Gastrocnemius medialis (tissue), 4 donors: Measurements from ENCODE around the gene UBA1. TPM values are rescaled to one million over a fixed set of nuclear protein-coding genes. Genes with fewer than 3 reads are reported as not detected.

ENCODE experiments used
- ATAC-seq, 2 donors: fragments of 150-250 bp; one replicate each; pipeline ENCODE4 v1.9.1; 2016
- DNase-seq, 2 donors: peaks; one replicate each; pipeline ENCODE4 v3.0.0-alpha.2; 2019
- H3K27ac ChIP-seq, 4 donors: fragments of 200-600 bp; sonication (generic); 1 replicate in 1 of 4; 2 replicates in 3 of 4; pipeline ENCODE4 v1.5.1; 2016 to 2018; ENCODE audit warnings: mild to moderate bottlenecking in 2 of 4, moderate library complexity in 1 of 4
- H3K27me3 ChIP-seq, 3 donors: fragments of 200-600 bp; sonication (generic) in 2 of 3; 1 replicate in 1 of 3; 2 replicates in 2 of 3; pipeline versions ENCODE4 v1.5.1 to v1.6.0; 2016 to 2019; ENCODE audit warnings: mild to moderate bottlenecking in 1 of 3, moderate library complexity in 1 of 3
- H3K36me3 ChIP-seq, 2 donors: fragments of 200-600 bp; sonication (generic) in 1 of 2; one replicate each; pipeline ENCODE4 v1.5.1; 2017 to 2018
- H3K4me1 ChIP-seq, 2 donors: fragments of 200-600 bp; sonication (generic) in 1 of 2; one replicate each; pipeline ENCODE4 v1.5.1; 2016 to 2017; ENCODE audit warnings: mild to moderate bottlenecking in 2 of 2
- H3K4me3 ChIP-seq, 4 donors: fragments of 200-600 bp; sonication (generic) in 3 of 4; 1 replicate in 1 of 4; 2 replicates in 3 of 4; pipeline ENCODE4 v1.5.1; 2016 to 2019; ENCODE audit warnings: mild to moderate bottlenecking in 2 of 4
- H3K9me3 ChIP-seq, 3 donors: fragments of 200-600 bp; sonication (generic) in 2 of 3; 1 replicate in 1 of 3; 2 replicates in 2 of 3; pipeline ENCODE4 v1.5.1; 2016 to 2019
- POLR2A ChIP-seq, 2 donors: fragments of 450-650 bp; IDR thresholded peaks; one replicate each; pipeline ENCODE4 v1.6.1; 2017; ENCODE audit warnings: antibody characterized with exemption in 2 of 2, mild to moderate bottlenecking in 2 of 2, moderate library complexity in 2 of 2
- in situ Hi-C, 4 donors: fragments of 200-750 bp; cut with MboI; loops; one replicate each; pipeline versions ENCODE4 v1.15.0 to v1.8.0; 2017; ENCODE audit warnings: low sequenced_read_pairs in 4 of 4
- intact Hi-C: fragments of 100-400 bp; cut with DNase I; formaldehyde crosslinking; loops from one replicate; pipeline ENCODE4 v1.15.1; 2023; ENCODE audit warnings: low total_unique reads
- total RNA-seq, 4 donors: library from RNA; depleted of rRNA; stranded (reverse); fragments of >200 nt; gene quantifications; one replicate each; pipeline versions ENCODE4 v1.1.0 to v1.2.3, GENCODE V29; 2016
- TF ChIP-seq, protein P1 (sequence below), 5 experiments: fragments of 450-650 bp in 3 of 5; fragments of 200-600 bp in 2 of 5; sonication (generic) in 2 of 5; IDR thresholded peaks in 4 of 5; conservative IDR thresholded peaks in 1 of 5; 1 replicate in 4 of 5; 2 replicates in 1 of 5; pipeline ENCODE4 v1.5.1; 2016 to 2019; ENCODE audit warnings: antibody characterized with exemption in 5 of 5, mild to moderate bottlenecking in 3 of 5, moderate library complexity in 3 of 5

Gene UBA1
- total RNA-seq, 4 donors from 2014 or later, result 113 to 181 (median 162) TPM

DNA sequence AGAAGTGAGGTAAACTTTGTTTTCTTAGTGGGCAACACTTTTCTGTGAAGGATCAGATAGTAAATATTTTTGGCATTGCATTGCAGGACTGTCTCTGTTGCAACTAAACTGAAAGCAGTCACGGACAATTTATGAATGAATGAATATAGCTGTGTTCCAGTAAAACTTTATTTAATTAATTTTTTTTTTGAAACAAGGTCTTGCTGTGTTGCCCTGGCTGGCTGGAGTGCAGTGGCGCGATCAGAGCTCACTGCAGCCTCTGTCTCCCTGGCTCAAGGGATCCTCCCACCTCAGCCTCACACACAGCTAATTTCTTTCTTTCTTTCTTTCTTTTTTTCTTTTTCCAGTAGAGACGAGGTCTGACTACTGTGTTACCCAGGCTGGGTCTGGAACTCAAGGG, 32.8 kb upstream of the UBA1 start:
- Histone ChIP-seq H3K4me1 (no peaks in the 10 kb centered on the region), H3K27me3 (no peaks in the 10 kb centered on the region), H3K4me3 (no peak overlapping the region), H3K36me3 (no peaks in the 10 kb centered on the region), H3K9me3 (no peaks in the 10 kb centered on the region), H3K27ac (no peak overlapping the region)
- DNase-seq, result no peak
- TF ChIP-seq, protein P1, sequence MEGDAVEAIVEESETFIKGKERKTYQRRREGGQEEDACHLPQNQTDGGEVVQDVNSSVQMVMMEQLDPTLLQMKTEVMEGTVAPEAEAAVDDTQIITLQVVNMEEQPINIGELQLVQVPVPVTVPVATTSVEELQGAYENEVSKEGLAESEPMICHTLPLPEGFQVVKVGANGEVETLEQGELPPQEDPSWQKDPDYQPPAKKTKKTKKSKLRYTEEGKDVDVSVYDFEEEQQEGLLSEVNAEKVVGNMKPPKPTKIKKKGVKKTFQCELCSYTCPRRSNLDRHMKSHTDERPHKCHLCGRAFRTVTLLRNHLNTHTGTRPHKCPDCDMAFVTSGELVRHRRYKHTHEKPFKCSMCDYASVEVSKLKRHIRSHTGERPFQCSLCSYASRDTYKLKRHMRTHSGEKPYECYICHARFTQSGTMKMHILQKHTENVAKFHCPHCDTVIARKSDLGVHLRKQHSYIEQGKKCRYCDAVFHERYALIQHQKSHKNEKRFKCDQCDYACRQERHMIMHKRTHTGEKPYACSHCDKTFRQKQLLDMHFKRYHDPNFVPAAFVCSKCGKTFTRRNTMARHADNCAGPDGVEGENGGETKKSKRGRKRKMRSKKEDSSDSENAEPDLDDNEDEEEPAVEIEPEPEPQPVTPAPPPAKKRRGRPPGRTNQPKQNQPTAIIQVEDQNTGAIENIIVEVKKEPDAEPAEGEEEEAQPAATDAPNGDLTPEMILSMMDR (IDR thresholded peaks at IDR 0.05 in 4 of 5, conservative IDR thresholded peaks at IDR 0.05 in 1 of 5), result no peak
- no peak for TF ChIP-seq POLR2A (IDR thresholded peaks at IDR 0.05)
- intact Hi-C loops (no loop called here), in situ Hi-C loops (no loop called here)
- ATAC-seq, result no peak

DNA sequence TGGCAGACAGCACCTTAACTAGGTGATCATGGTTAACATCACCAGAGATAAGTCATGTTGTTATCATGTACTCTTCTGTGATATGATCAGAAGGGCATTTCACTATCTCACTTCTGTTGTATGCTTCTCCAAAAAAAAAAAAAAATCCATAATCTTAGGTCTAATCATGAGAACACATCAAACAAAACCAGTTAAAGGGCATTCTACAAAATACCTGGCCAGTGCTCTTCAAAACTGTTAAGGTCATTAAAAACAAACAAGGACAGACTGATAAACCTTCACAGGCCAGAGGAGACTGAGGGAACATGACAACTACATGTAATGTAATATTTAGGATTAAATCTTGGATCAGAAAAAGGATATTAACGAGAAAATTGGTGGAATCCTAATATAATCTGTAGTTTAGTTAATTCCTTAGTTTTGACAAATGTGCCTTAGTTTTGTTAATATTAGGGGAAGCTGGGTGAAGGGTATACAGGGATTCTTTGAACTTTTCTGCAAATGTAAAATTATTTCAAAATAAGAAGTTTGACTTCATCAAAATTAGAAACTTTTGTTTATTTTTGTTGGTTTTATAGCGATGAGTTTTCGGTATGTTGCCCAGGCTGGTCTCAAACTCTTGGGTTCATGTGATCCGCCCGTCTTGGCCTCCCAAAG, 30.6 kb upstream of the UBA1 start:
- Histone ChIP-seq H3K27me3 (no peaks in the 10 kb centered on the region), H3K9me3 (no peaks in the 10 kb centered on the region), H3K36me3 (no peaks in the 10 kb centered on the region), H3K4me1 (no peaks in the 10 kb centered on the region), H3K27ac (no peak overlapping the region), H3K4me3 (no peak overlapping the region)
- no peak for ATAC-seq
- intact Hi-C loops (no loop called here), in situ Hi-C loops (no loop called here)
- TF ChIP-seq, protein P1 (IDR thresholded peaks at IDR 0.05 in 4 of 5, conservative IDR thresholded peaks at IDR 0.05 in 1 of 5), result no peak
- TF ChIP-seq POLR2A (IDR thresholded peaks at IDR 0.05), result no peak
- no peak for DNase-seq

DNA sequence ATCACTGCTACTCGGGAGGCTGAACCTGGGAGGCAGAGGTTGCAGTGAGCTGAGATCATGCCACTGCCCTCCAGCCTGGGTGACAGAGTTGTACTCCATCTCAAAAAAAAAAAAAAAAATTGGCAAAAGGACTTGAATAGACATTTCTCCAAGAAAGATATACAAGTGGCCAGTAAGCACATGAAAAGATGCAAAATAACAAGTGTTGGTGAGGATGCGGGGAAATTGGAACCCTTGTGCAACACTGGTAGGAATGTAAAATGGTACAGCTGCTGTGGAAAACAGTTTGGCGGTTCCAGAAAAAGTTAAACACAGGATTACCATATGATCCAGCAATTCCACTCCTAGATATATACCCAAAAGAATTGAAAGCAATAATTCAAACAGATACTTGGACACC, 29.2 kb upstream of the UBA1 start:
- intact Hi-C loops, result no loop called here
- no peak for TF ChIP-seq POLR2A (IDR thresholded peaks at IDR 0.05)
- TF ChIP-seq, protein P1 (IDR thresholded peaks at IDR 0.05 in 4 of 5, conservative IDR thresholded peaks at IDR 0.05 in 1 of 5), result no peak

DNA sequence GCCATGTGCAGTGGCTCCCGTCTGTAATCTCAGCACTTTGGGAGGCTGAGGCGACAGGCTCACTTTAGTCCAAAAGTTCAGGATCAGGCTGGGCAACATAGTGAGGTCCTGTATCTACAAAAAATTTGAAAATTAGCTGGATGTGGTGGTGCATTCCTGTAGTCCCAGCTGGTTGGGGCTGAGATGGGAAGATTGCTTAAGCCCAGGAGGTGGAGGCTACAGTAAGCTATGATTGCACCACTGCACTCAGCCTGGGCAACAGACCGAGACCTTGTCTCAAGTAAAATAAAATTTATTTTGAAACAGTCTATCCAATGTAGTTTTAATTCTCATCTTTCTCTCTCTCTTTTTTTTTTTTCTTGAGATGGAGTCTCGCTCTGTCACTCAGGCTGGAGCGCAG, 27.5 kb upstream of the UBA1 start:
- no peak overlapping the region for H3K27ac ChIP-seq
- no peaks in the 10 kb centered on the region for H3K4me1 ChIP-seq
- H3K9me3 ChIP-seq, result no peaks in the 10 kb centered on the region
- DNase-seq (no peak), ATAC-seq (no peak)
- H3K4me3 ChIP-seq, result no peak overlapping the region
- peaks cover 0 to 4% of the 10 kb centered on the region in 2 donors for H3K36me3 ChIP-seq
- H3K27me3 ChIP-seq, result no peaks in the 10 kb centered on the region
- TF ChIP-seq, protein P1 (IDR thresholded peaks at IDR 0.05 in 4 of 5, conservative IDR thresholded peaks at IDR 0.05 in 1 of 5), result no peak
- no peak for TF ChIP-seq POLR2A (IDR thresholded peaks at IDR 0.05)
- intact Hi-C loops, result no loop called here
- in situ Hi-C loops, result no loop called here

More for the DNA sequence above, 29.2 kb upstream of the UBA1 start:
- no peaks in the 10 kb centered on the region for H3K27me3 ChIP-seq
- no peaks in the 10 kb centered on the region for H3K4me1 ChIP-seq
- DNase-seq (no peak), ATAC-seq (no peak)
- in situ Hi-C loops, result no loop called here
- no peaks in the 10 kb centered on the region for H3K9me3 ChIP-seq
- peaks cover 0 to 2% of the 10 kb centered on the region in 2 donors for H3K36me3 ChIP-seq
- H3K27ac ChIP-seq, result no peak overlapping the region
- no peak overlapping the region for H3K4me3 ChIP-seq
